TTC549 (cell line): Measurements from ENCODE around the gene ZFYVE26.
"Not testable (repeated sequence)": the region's sequence is repeated elsewhere in the genome, so short reads cannot be mapped to it uniquely, and the experiment has no call there.

Experiments
- FAIRE-seq: peaks from 2 replicates; lab custom pipeline; 2012; peaks lifted over from hg19 to GRCh38; lab: Jason Lieb, UNC

ZFYVE26 gene

DNA sequence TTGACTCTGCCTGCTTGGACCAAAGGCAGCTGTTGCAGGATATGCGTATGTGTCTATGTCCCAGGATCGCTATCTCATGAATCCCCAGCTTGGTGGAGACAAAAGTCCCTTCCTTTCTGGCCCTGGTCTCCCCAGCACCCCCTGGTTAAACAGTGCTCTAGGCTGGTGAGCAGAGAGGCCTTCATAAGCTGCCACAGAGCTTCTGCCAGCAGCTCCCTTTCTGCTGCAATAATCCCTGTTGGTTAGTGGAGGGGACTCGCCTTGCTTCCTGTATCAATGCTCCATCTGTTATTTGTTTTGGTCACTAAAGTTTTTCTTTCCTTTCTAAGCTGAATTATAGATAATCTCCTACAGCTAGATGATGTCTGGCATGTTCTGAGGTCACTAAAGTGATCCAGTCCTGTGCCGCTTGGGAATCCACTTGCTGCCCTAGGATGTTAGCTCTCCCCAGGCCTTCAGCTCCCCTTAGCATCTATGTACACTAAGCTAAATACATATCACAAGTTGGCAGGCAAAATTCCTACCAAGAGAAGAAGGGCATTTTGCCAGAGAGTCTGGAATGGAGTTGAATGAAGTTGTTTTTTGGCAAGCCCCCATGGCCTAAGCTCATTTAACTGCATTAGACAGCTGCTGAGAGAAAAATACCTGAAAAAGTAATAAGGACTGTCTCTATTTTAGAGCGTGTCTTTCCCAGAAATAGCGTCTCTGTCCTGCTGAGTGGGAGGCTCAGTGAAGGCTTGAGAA lies 66.9 kb downstream of the ZFYVE26 start:
- FAIRE-seq = no peak

DNA sequence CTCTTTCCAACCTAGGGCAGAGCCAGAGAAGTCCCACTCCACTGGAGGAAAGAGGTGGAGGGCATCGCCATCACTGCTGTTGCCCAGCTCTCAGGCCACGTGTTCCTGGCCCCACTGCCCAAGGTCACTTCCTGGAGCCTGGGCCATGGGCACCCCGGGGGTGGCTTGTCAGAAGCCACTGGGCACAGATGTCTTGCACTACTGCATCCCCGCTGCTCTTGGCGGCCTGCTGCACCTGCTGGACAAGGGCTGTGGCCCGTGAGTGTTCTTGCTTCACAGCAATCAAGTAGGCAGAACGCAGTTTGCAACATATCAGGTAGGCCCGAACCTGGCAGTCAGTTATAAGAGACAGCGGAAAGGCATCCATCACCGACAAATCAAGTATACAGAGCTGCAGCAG lies 68.1 kb downstream of the ZFYVE26 start:
- no peak for FAIRE-seq

DNA sequence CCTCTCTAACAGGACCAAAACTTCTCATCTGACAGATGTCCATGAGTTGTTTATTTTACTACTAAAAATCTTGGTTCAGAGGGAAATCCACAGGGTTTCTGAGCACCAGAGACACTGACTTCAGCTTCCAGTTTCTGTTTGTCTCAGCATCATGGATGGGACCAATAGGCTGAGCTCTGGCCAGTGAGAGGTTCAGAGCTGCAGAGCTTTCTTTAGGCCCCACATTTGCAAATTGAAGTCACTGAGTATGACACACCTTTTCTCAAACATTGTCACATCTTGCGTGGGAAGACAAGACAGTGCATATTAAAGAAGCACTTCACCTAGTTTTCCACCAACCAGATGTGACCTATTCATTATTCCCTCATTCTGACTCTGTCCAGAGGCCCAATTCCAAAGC lies 69.5 kb downstream of the ZFYVE26 start:
- FAIRE-seq = no peak

GRCh38 chr14:67744046-67744445 lies 72.3 kb downstream of the ZFYVE26 start:
- no peak for FAIRE-seq

DNA sequence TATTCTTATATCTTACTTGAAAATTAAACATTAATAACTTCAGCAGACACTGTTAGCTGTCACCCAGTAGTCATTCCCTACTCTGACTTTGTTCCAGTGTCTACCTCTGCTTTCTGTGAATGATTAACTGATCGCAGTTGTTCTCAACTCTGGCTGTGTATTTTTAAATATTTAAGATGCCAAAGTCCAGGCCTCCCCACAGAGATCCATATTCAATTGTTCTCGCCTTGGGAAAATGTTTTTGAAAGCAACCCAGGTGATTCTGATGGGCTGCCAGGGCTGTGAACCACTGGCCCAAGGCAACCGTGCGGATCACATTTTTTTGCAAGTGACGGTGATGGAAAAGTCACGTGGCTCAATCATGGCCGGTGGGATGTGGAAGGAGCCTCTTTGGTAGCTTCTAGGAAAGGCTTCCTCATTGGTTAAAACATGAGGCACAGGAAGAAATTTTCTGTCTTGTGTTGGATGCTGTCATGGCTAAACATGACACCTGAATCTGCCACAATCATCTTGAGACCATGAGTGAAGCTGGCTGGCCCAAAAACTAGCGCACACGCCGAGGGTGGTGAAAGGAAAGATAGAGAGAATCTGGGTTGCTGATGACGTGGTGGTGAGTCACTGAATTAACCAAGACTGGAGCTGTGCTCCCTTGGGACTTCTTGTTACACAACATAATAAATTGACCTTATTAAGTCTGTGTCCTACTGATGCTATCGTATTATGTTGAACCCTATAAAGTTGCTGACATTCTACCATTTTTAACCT lies 77.5 kb downstream of the ZFYVE26 start:
- no peak for FAIRE-seq

DNA sequence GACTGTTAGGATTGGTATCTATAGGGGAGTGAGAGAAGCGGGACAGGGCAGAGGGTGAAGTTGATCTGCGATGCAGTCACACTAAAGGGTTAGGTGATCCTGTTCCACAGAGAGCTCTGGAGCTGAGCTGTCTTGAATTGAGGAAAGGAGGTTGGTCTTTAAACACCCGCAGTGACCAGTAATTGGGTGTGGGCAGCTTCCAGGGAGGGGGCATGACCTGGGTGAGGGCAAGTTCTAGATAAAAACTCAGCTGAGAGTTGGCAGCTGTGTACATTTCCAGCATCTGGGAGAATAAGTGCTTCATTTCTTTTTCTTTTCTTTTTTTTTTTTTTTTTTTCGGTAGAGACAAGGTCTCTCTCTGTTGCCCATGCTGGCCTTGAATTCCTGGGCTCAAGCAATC lies 79.6 kb downstream of the ZFYVE26 start:
- no peak for FAIRE-seq

GRCh38 chr14:67735336-67736147 lies 80.8 kb downstream of the ZFYVE26 start:
- no peak for FAIRE-seq

DNA sequence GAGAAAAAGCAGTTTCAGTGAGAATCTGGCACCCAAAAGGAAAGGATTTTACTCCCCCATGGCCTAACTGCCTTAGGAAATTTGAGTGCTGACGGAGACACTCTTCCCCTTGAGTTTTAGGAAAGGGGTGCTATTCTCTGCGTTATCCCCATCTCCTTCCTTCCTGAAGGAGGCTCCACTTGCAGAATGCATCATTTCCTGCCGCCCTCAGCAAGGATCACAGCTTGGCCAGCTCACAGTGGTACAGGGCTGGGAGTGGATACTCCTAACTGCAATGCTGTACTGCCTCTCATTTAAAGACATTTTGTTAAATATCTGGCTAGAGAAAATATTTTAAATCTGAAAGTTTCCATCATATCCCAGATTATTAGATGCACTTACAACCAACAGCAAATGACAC lies 81.7 kb downstream of the ZFYVE26 start:
- FAIRE-seq = no peak

GRCh38 chr14:67733616-67734015 lies 82.8 kb downstream of the ZFYVE26 start:
- FAIRE-seq = no peak

GRCh38 chr14:67729072-67729885 lies 87.1 kb downstream of the ZFYVE26 start:
- no peak for FAIRE-seq

DNA sequence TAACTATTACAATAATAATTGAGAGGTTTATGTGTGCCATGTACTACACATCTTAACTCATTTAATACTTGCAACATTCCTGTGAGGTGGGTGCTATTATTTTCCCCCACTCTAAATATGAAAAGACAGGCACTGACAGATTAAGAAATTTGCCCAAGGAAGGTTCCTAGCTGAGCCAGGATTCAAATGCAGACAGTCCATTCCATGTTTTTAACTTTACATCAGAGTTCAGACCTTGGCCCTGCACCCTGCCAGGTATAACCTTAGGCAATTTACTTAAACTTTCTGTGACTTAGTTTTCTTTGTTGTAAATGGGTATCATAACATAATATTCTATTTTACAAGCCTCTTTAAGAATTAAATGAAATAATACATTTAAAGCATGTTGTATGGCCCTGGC lies 88.1 kb downstream of the ZFYVE26 start:
- no peak for FAIRE-seq

GRCh38 chr14:67727361-67727760 lies 89.0 kb downstream of the ZFYVE26 start:
- no peak for FAIRE-seq

- FAIRE-seq = no peak
These were observed 91.2 kb downstream of the ZFYVE26 start for GRCh38 chr14:67725171-67725570.

DNA sequence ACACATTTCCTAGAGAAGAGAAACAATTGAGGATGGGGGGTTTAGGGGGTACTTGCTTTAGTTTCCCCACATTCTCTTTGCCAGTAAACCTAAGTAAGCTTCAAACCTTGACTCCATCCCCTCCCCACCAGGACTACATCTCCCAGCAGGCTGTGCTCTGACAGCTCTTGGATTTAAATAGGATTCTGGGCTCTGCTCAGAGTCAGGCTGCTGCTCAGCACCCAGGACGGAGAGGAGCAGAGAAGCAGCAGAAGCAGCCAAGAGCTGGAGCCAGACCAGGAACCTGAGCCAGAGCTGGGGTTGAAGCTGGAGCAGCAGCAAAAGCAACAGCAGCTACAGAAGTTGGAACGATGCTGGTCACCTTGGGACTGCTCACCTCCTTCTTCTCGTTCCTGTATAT lies 94.1 kb downstream of the ZFYVE26 start:
- FAIRE-seq = no peak

DNA sequence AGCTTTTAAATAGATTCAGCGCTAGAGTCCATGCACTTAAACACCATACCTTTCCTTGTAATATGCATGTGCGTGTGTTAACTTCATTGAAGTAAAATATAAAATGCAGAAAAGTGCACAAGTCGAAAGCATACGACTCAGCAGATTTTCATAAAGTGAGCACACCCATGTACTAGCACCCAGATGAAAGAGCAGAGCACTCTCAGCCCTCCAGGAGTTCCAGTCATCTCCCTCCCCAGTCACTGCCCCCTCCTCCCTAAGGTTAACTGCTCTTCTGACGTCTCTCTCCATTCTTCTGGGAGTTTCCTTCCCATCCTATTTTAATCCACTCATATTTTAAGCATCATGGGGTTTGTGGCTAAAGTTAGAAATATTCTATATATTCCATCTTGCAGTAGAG lies 94.5 kb downstream of the ZFYVE26 start:
- no peak for FAIRE-seq

DNA sequence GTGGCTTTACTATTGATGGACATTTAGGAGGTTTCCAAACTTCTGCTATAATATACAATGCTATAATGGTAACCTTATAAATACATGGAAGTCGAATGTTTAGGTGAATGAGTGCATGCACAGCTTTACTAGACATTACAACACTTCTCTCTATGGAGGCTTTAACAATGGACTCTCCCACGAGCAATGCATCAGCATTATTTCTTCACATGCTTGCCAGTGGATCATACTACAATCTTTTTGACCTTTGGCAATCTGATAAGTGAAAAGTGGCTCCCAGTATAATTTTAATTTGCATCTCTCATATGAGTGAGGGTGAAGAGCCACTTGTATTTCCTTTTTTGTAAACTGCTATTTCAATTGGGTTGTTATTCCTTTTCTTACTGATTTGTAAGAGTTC lies 96.5 kb downstream of the ZFYVE26 start:
- FAIRE-seq = no peak

DNA sequence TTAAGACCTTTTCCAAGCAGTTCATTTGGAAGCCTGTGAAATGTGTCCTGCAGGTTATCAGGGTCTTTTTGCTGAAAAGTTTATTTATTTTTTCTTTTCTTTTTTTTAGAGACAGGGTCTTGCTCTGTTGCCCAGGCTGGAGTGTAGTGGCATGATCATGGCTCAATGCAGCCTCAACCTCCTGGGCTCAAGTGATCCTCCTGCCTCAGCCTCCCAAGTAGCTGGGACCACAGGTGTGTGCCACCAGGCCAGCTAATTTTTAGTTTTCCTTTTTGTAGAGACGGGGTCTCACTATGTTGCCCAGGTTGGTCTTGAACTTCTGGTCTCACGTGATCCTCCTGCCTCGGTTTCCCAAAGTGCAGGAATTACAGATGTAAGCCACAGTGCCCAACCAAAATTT lies 97.0 kb downstream of the ZFYVE26 start:
- not testable (repeated sequence) for FAIRE-seq

DNA sequence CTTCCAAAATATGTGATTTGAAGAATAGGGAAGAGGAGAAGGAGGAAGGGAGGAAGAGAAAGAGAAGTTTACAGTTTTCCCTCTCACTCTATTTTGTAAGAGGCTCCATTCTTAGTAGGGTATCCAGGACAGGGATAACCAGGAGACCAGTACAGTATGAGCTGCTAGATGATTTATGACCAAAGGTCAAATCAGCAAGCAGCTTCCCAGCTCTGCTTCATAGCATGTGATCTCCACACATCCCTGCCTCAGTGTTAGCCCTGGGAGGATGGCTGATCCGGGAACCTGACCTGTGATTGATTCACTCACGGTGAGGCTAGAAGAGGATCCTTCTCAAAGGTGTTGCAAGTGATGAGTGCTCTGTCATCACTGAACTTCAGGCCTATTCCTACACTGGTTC lies 98.1 kb downstream of the ZFYVE26 start:
- FAIRE-seq = no peak

- FAIRE-seq = no peak
These were observed 99.3 kb downstream of the ZFYVE26 start for GRCh38 chr14:67717048-67717447.

GRCh38 chr14:67710209-67710608 lies 106.2 kb downstream of the ZFYVE26 start:
- FAIRE-seq = no peak

DNA sequence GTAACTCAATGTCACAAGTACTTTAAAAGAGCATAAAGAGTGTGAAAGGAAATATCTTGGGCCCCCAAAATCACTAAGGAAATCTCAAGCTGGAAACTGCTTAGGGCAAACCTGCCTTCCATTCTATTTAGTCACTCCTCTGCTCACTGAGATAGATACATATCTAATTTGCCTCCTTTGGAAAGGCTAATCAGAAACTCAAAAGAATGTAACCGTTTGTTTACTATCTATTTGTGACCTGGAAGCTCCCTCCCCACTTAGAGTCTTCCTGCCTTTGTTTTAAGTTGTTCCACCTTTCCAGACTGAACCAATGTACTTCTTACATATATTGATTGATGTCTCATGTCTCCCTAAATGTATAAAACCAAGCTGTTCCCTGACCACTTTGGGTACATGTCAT lies 106.6 kb downstream of the ZFYVE26 start:
- not testable (repeated sequence) for FAIRE-seq

DNA sequence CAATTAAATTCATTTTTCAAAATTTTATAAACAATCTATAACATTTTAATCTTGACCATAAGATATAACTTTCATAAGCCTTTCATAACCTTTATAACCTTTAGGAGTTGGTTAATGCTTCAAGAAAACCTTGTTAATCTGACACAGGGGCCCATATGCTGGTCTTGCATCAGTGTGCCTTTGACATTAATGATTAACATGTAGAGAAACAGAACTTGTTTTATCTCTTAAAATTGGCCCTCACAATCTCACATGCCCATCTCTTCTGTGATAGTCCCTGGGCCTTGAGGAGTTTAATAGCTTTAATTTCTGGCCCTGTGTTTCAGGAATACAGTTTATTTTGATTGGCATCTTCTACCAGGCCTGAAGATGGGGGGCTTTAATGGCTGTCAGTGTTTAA lies 107.0 kb downstream of the ZFYVE26 start:
- not testable (repeated sequence) for FAIRE-seq
